ENCODE measurements around the gene ZC3H12A. TPM values are rescaled to one million over a fixed set of nuclear protein-coding genes. Genes with fewer than 3 reads are reported as not detected.

Gene ZC3H12A
- total RNA-seq, 1 donor from 2014 or later: 11.3 TPM

- TF ChIP-seq, protein P1, sequence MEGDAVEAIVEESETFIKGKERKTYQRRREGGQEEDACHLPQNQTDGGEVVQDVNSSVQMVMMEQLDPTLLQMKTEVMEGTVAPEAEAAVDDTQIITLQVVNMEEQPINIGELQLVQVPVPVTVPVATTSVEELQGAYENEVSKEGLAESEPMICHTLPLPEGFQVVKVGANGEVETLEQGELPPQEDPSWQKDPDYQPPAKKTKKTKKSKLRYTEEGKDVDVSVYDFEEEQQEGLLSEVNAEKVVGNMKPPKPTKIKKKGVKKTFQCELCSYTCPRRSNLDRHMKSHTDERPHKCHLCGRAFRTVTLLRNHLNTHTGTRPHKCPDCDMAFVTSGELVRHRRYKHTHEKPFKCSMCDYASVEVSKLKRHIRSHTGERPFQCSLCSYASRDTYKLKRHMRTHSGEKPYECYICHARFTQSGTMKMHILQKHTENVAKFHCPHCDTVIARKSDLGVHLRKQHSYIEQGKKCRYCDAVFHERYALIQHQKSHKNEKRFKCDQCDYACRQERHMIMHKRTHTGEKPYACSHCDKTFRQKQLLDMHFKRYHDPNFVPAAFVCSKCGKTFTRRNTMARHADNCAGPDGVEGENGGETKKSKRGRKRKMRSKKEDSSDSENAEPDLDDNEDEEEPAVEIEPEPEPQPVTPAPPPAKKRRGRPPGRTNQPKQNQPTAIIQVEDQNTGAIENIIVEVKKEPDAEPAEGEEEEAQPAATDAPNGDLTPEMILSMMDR (IDR thresholded peaks at IDR 0.05): no peak
- peaks cover 23% of the 10 kb centered on the region for H3K36me3 Mint-ChIP-seq (ENCODE audit: unreplicated experiment)
- no peak for DNase-seq (ENCODE audit: extremely low spot score, unreplicated experiment)
- peaks cover 17% of the 10 kb centered on the region for H3K4me1 Mint-ChIP-seq (ENCODE audit: unreplicated experiment)
- no peaks in the 10 kb centered on the region for H3K9me3 Mint-ChIP-seq (ENCODE audit: unreplicated experiment)
- no peak overlapping the region for H3K4me3 Mint-ChIP-seq (ENCODE audit: unreplicated experiment)
- H3K27me3 Mint-ChIP-seq (ENCODE audit: unreplicated experiment): no peaks in the 10 kb centered on the region
- no peak overlapping the region for H3K27ac Mint-ChIP-seq (ENCODE audit: unreplicated experiment)
These were observed 10.1 kb downstream of the ZC3H12A start for GRCh38 chr1:37484325-37485051.

- Mint-ChIP-seq H3K36me3 (ENCODE audit: unreplicated experiment) (peaks cover 26% of the 10 kb centered on the region), H3K9me3 (ENCODE audit: unreplicated experiment) (no peaks in the 10 kb centered on the region), H3K4me1 (ENCODE audit: unreplicated experiment) (peaks cover 11% of the 10 kb centered on the region), H3K27ac (ENCODE audit: unreplicated experiment) (no peak overlapping the region), H3K27me3 (ENCODE audit: unreplicated experiment) (no peaks in the 10 kb centered on the region), H3K4me3 (ENCODE audit: unreplicated experiment) (no peak overlapping the region)
- DNase-seq (ENCODE audit: extremely low spot score, unreplicated experiment): no peak
- TF ChIP-seq, protein P1 (IDR thresholded peaks at IDR 0.05): no peak
These were observed 11.7 kb downstream of the ZC3H12A start for GRCh38 chr1:37485902-37486679.

DNA sequence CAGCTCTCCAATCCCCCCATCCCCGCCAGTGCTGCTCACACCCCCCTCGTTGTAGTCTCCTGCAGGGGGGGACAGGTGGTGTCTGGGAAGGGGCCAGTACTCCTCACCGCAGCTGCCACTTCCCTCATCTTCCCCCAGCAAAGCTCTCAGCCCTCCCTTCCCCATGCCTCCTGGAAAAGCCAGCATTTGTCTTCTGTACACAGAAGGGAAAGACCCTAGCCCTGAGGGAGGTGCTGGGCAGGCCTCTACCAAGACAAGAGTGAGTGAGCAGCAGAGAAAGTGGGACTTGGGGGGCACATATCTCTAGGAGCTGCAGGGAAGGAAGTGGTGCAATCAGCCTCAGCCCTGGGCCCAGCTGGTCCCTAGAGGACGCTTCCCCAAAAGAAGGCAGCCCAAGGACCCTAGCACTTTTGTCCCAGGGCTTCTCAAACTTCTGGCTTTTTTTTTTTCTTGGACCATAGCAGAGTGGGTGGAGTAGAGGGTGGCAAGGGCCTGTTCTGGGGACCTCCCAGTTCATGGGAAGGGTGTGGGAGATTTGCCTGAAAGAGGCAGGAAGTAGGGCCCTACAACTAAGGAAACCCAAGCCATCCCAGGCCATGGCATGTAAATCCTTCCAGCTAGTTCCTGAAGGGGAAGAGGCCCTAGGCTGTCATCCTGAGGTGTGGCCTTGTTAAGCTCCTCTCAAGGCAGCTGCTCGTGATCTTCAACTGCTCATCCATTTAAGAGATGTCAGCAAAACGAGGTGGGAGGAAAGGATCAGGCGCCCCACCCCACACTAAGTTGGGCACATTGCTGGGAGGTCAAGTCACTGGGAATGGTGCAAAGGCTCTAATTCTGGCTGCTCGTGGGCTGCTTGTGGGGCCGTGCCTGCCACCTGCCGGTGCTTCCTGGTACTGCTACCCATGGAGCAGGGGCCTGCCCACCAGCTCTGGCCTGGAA is 12.6 kb downstream of the ZC3H12A start:
- H3K27me3 Mint-ChIP-seq (ENCODE audit: unreplicated experiment): no peaks in the 10 kb centered on the region
- H3K27ac Mint-ChIP-seq (ENCODE audit: unreplicated experiment): peak overlapping the region; percentile 57
- H3K36me3 Mint-ChIP-seq (ENCODE audit: unreplicated experiment): peaks cover 19% of the 10 kb centered on the region
- H3K9me3 Mint-ChIP-seq (ENCODE audit: unreplicated experiment): no peaks in the 10 kb centered on the region
- peak; percentile 94 for DNase-seq (ENCODE audit: extremely low spot score, unreplicated experiment)
- no peak overlapping the region for H3K4me3 Mint-ChIP-seq (ENCODE audit: unreplicated experiment)
- TF ChIP-seq, protein P1 (IDR thresholded peaks at IDR 0.05): peak; percentile 96
- peaks cover 11% of the 10 kb centered on the region for H3K4me1 Mint-ChIP-seq (ENCODE audit: unreplicated experiment)

DNA sequence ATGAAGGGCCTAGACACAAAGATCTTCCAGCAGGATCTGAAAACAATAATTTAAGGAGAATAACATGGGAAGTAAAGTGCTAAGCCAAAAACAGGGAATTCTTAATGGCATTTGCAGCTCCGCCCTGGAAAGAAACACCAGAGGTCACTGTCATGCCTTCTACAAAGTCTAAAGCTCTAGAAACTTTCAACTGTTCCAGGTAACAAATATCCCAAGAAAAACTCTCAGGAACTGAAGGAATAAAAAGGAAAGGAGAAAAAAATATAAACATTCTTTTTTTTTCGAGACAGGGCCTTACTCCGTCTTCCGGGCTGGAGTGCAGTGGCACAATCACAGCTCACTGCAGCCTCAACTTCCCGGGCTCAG is 13.2 kb downstream of the ZC3H12A start:
- Mint-ChIP-seq H3K27ac (ENCODE audit: unreplicated experiment) (peak overlapping the region; percentile 57), H3K4me1 (ENCODE audit: unreplicated experiment) (peaks cover 11% of the 10 kb centered on the region), H3K27me3 (ENCODE audit: unreplicated experiment) (no peaks in the 10 kb centered on the region), H3K4me3 (ENCODE audit: unreplicated experiment) (no peak overlapping the region), H3K9me3 (ENCODE audit: unreplicated experiment) (no peaks in the 10 kb centered on the region), H3K36me3 (ENCODE audit: unreplicated experiment) (peaks cover 16% of the 10 kb centered on the region)
- TF ChIP-seq, protein P1 (IDR thresholded peaks at IDR 0.05): peak; percentile 18
- DNase-seq (ENCODE audit: extremely low spot score, unreplicated experiment): peak; percentile 0

All from osteocyte (in vitro differentiated cells).